Measurements from ENCODE around the gene CLSTN3.

DNA sequence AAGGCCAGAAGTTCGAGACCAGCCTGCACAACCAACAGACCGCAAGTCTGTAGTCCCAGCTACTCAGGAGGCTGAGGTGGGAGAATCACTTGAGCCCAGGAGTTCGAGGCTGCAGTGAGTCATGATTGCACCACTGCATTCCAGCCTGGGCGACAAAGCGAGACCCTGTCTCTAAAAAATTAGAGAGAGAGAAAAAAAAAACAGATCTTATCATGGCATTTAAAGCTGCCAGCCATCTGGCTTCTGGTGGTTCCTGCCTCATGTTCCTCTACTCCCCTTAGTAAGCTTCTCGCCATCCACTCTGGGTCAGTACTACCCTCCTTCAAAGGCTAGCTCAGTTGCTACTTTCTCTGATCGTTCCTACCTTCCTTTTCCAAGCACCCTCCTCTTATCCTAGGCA is 16.1 kb downstream of the CLSTN3 start:
- no peak for TF ChIP-seq EP300 (IDR thresholded peaks at IDR 0.05; ENCODE audit: borderline replicate concordance in 1 of 2, control insufficient read depth in 1 of 2, low read depth in 2 of 2, low read length in 2 of 2)
- TF ChIP-seq, protein P1, sequence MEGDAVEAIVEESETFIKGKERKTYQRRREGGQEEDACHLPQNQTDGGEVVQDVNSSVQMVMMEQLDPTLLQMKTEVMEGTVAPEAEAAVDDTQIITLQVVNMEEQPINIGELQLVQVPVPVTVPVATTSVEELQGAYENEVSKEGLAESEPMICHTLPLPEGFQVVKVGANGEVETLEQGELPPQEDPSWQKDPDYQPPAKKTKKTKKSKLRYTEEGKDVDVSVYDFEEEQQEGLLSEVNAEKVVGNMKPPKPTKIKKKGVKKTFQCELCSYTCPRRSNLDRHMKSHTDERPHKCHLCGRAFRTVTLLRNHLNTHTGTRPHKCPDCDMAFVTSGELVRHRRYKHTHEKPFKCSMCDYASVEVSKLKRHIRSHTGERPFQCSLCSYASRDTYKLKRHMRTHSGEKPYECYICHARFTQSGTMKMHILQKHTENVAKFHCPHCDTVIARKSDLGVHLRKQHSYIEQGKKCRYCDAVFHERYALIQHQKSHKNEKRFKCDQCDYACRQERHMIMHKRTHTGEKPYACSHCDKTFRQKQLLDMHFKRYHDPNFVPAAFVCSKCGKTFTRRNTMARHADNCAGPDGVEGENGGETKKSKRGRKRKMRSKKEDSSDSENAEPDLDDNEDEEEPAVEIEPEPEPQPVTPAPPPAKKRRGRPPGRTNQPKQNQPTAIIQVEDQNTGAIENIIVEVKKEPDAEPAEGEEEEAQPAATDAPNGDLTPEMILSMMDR (IDR thresholded peaks at IDR 0.05 in 2 of 3, conservative IDR thresholded peaks at IDR 0.05 in 1 of 3; ENCODE audit: control insufficient read depth in 2 of 3, extremely low read depth in 1 of 3, insufficient read depth in 1 of 3, low read depth in 3 of 3, low read length in 3 of 3), result no peak
- TF ChIP-seq YY1 (IDR thresholded peaks at IDR 0.05; ENCODE audit: low read depth, low read length), result no peak
- no peak for TF ChIP-seq RB1 (IDR thresholded peaks at IDR 0.05; ENCODE audit: borderline replicate concordance)
- no peak for TF ChIP-seq NFIC (IDR thresholded peaks at IDR 0.05; ENCODE audit: low read depth, low read length)
- TF ChIP-seq, protein P2, sequence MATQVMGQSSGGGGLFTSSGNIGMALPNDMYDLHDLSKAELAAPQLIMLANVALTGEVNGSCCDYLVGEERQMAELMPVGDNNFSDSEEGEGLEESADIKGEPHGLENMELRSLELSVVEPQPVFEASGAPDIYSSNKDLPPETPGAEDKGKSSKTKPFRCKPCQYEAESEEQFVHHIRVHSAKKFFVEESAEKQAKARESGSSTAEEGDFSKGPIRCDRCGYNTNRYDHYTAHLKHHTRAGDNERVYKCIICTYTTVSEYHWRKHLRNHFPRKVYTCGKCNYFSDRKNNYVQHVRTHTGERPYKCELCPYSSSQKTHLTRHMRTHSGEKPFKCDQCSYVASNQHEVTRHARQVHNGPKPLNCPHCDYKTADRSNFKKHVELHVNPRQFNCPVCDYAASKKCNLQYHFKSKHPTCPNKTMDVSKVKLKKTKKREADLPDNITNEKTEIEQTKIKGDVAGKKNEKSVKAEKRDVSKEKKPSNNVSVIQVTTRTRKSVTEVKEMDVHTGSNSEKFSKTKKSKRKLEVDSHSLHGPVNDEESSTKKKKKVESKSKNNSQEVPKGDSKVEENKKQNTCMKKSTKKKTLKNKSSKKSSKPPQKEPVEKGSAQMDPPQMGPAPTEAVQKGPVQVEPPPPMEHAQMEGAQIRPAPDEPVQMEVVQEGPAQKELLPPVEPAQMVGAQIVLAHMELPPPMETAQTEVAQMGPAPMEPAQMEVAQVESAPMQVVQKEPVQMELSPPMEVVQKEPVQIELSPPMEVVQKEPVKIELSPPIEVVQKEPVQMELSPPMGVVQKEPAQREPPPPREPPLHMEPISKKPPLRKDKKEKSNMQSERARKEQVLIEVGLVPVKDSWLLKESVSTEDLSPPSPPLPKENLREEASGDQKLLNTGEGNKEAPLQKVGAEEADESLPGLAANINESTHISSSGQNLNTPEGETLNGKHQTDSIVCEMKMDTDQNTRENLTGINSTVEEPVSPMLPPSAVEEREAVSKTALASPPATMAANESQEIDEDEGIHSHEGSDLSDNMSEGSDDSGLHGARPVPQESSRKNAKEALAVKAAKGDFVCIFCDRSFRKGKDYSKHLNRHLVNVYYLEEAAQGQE (IDR thresholded peaks at IDR 0.05; ENCODE audit: low read depth, low read length), result no peak
- TF ChIP-seq ZZZ3 (IDR thresholded peaks at IDR 0.05; ENCODE audit: control insufficient read depth, insufficient read length, low read depth), result no peak
- TF ChIP-seq TAF1 (IDR thresholded peaks at IDR 0.05; ENCODE audit: borderline replicate concordance, low read depth, low read length), result no peak
- TF ChIP-seq, protein P3, sequence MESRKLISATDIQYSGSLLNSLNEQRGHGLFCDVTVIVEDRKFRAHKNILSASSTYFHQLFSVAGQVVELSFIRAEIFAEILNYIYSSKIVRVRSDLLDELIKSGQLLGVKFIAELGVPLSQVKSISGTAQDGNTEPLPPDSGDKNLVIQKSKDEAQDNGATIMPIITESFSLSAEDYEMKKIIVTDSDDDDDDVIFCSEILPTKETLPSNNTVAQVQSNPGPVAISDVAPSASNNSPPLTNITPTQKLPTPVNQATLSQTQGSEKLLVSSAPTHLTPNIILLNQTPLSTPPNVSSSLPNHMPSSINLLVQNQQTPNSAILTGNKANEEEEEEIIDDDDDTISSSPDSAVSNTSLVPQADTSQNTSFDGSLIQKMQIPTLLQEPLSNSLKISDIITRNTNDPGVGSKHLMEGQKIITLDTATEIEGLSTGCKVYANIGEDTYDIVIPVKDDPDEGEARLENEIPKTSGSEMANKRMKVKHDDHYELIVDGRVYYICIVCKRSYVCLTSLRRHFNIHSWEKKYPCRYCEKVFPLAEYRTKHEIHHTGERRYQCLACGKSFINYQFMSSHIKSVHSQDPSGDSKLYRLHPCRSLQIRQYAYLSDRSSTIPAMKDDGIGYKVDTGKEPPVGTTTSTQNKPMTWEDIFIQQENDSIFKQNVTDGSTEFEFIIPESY (IDR thresholded peaks at IDR 0.05), result no peak
- TF ChIP-seq HCFC1 (IDR thresholded peaks at IDR 0.05; ENCODE audit: low read length), result no peak
